HG03469 (cell line): Measurements from ENCODE around the gene MLF1.
"Not testable (repeated sequence)": the region's sequence is repeated elsewhere in the genome, so short reads cannot be mapped to it uniquely, and the experiment has no call there.

Experiments used
- ATAC-seq: cut with Tn5 transposase; IDR thresholded peaks from one replicate; pipeline ENCODE4 v1.9.1; 2021; ENCODE audit warnings: mild to moderate bottlenecking, moderate library complexity, moderate number of reproducible peaks; ENCODE audit not compliant: unreplicated experiment

MLF1 gene, protein sequence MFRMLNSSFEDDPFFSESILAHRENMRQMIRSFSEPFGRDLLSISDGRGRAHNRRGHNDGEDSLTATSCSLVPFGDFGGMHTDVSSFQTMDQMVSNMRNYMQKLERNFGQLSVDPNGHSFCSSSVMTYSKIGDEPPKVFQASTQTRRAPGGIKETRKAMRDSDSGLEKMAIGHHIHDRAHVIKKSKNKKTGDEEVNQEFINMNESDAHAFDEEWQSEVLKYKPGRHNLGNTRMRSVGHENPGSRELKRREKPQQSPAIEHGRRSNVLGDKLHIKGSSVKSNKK

DNA sequence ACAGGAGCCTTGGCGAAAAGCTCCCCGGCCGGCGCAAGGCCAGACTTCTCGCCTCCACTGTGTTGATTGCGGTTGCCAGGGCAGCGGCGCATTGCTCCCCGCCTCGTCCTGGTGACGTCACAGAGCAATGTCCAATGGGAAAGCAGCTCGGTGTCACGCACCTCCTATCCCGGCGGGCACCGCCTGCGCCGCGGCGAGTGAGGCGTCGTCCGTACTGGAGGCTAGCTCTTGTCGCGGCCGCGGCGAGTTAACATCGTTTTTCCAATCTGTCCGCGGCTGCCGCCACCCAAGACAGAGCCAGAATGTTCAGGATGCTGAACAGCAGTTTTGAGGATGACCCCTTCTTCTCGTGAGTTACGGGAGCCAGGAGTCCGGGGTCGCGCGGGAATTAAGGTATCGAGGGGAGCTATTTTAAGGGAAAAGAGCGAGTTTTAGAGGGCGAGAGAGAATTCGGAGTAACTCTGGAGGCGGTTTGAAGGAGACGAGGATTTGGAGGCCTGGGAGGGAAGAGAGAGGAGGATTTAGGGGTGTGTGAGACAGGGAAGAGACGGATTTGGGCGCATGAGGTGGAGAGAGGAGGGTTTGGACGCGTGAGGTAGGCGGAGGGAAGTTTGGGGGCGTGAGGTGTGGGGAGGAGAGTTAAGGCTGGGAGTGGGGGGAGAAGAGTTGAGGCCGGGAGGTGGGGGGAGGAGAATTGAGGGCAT lies at the start of gene MLF1:
Gene MLF1, plus strand, starts transcription at position 196 of the 704 bp plus-strand sequence. Its CDS starts 107 bp downstream, at position 303.
- peak; percentile 98 for ATAC-seq

DNA sequence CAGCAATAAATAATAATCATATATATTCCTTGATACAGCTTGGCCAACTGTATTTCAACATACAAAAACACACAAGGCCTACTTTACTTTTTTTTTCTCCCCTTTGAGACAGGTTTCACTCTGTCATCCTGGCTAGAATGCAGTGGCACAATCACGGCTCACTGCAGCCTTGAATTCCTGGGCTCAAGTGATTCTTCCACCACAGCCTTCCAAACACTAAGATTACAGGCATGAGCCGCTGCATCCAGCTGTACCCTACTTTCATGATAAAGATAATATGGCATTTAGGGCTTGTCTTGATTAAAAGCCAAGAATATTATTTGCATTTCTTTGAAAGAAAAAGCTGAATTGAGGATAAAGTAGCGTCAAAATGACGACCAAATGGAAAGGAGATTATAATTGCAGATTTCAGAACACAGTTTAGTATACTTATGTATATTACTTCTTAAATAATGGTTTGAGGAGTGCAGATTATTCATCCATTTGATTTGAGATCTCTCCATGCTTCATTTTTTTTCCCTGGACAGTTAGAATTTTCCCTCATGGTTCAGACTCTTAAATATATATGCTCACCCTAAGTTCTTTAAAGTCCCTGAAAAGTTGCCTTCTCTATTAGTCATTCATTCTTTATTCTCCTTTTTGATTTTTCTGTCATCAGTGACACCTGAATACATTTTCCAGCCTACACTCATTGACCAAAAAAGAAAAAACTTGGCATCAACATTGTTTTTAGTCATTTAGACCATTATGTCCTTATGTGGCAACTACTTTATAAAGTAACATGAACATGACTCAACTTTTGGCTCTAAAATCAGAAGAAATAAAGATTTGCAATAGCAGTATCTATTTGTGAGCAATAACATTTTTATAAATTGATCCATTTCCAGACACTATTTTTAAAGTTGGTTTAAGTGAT lies 48.5 kb upstream of the MLF1 start:
- no peak for ATAC-seq

DNA sequence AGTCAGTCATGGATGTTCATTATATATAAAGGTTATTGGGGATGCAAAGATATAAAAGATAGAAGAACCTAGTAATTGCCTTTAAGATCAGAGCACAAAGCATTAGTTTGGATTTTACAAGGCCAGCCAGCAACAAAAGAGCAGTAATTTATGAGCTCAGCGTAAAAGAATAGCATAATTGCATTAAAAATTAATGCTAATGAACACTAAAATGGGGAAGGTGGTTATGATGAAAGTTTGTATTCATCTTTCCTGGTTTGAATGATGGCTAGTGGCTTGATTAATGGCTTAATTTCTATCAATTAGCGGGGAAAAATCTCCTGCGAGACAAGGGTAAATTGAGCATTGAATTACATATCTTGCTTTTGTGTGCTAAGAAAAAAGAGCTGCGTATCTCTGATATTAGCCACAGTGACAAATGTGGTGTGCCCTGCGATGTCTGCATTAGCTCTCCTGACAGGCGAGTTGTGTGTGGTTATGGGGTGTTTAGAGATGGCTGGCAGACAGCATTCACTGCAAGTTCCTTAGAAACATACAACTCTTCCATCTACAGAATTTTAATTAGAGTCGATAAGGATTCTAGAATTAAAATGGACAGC lies 42.8 kb upstream of the MLF1 start:
- no peak for ATAC-seq

DNA sequence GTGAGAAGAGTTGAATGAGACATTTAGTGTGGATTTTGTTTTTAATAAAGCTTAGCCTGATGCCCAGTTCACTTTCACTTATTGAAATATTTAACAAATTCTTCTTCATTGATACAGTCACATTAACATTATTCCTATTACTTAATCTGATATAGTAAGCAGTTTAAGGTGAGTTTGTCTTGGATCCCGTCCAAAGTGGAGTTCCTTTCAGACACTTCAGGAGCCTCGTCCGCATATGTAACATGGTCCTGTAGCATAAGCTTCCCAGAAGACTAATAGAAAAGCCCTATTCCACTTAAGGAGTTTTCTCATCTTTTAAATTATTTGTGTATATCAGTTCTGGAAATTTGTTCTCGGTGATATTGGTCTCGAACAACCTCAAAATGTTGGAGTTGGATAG lies 39.7 kb upstream of the MLF1 start:
- ATAC-seq = no peak

DNA sequence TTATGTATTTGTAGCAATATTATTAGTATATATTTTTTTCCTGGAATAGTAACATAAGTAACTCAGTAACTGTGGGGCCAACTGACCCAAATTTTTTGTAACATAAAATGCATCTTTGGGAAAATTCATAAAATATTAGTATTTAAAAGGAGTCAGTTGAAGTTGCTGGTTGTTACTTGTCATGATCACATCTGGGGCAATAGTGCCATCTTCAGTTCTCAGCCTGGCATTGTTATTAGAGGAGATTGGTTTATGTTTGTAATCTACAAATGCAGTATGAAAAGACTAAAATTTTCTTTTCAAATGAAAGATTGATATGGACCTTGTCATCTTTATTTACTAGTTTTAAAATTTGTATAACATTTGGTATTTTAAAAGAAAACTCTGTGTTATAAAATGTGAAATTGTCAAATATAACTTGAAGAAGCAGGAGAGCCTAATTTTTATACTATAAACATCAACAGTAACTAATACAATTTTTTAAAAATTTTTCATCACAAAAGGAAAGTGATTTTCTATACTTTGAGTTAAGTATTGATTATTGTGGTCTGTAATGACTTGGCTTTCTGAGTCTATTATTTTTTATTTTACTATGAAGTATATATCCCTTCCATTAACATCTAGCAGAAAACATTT lies 38.8 kb upstream of the MLF1 start:
- ATAC-seq = peak; percentile 38

DNA sequence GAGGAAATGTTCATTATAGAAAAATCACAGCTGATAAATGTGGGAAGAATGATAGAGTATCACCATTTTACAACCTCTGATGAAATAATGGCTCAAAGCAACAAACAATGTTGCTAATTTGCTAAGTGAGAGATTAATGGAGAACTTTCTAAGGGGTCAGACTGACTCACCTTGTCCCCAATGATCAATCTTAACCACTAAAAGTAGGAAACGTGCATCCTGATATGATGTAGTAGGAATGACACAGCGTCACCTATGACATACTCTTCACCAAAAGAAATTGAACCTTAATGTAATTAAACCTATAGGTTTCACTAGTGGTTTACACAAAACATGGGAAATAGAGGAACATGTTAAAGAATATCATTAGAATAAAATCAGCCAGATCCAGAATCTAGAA lies 35.1 kb upstream of the MLF1 start:
- ATAC-seq = no peak

DNA sequence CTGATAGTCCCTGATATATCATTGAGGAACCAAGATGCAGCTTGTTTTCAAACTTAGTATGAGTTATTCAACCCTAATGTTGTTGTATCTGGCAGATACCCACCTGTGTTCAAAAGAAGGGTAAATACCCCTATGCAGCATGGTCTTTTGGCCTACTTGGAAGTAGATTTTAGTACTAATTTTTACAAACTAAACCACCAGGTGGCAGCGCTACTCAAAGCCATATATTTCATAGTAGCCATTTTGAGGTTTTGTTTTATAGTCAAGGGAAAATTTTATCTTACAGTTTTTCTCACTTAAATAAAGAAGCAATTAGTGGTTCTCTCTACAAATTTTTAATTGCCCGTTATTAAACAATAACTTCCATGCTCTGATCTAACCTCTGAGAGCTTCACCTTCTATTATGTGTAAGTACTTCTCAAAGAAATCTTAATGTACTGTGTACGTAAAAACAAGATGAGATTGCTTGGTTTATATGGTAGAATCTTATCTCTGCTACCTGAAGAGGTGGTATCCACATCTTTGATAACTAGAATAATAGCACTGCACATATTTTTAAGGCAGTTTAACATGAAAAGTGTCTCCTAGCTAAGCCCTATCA lies 31.5 kb upstream of the MLF1 start:
- no peak for ATAC-seq

DNA sequence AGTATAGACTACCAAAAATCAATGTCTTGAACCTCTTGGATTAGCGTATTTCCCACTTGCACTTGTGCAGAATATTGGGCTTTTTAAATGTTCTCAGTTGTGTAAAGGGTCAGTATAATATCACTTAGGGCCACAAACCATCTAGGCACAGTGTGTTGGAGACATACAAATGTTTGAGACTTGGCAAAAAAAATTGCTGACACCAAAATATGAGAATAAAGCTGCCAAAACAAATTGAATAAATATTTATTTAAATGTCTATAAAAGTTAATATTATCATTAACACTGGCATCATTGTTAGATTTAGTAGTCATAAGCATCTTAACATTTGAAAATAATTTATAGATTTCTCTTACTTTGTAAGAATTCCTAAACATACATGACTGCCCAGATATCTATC lies 30.9 kb upstream of the MLF1 start:
- ATAC-seq = no peak

DNA sequence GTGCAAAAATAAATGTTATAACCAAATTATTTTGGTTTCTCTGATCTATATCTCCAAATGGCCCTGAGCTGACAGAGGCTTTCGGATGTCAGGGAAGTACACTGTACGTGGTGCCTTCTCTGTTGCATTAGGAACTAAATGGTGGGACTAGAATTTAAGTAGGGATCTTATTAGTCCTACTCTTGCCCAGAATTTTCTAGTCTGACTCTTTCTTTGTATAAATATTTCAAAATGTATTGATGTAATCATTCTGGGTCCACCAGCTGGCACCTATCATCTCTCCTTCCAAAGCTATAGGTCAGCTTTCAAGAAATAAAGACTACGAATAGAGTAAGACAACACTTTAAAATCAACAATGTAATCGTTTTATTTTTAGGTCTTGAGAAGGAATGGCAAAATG lies 22.3 kb upstream of the MLF1 start:
- ATAC-seq = no peak

DNA sequence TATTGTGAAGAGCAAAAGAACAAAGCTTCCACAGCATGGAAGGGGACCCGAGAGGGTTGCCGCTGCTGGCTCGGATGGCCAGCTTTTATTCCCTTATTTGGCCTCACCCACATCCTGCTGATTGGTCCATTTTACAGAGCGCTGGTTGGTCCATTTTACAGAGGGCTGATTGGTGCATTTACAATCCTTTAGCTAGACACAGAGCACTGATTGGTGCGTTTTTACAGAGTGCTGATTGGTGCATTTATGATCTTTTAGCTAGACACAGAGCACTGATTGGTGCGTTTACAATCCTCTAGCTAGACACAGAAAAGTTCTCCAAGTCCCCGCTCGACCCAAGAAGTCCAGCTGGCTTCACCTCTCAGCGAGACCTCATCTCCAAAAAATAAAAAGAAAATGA lies 21.1 kb upstream of the MLF1 start:
- not testable (repeated sequence) for ATAC-seq

DNA sequence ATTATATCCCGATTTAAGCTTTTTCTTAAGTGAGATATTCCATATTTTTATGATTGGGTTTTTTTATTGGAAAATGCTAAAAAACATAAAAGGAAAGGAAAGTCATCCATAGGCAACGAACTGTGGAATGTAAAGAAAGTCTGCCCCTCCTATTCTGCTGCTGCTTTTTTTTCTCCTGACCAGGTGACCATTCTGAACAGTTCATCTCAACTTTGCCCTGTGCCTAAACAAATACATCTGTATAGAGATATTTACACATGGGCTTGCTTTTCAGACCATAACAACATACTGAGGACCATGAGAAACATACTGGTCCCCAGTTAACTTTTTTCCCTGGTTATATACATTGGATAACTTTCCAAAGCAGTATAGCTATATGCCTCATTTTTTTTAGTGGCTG lies 18.9 kb upstream of the MLF1 start:
- ATAC-seq = no peak

DNA sequence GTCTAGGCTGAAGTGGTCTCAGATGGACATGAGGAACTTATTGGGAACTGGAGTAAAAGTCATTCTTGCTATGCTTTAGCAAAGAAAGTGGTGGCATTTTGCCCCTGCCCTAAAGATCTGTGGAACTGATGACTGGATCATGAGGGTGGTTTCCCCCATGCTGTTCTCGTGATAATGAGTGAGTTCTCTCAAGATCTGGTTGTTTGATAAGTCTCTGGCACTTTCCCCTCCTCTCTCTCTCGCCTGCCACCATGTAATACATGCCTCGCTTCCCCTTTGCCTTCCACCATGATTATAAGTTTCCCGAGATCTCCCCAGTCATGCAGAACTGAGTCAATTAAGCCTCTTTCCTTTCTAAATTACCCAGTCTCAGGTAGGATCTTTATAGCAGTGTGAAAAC lies 11.5 kb upstream of the MLF1 start:
- no peak for ATAC-seq

DNA sequence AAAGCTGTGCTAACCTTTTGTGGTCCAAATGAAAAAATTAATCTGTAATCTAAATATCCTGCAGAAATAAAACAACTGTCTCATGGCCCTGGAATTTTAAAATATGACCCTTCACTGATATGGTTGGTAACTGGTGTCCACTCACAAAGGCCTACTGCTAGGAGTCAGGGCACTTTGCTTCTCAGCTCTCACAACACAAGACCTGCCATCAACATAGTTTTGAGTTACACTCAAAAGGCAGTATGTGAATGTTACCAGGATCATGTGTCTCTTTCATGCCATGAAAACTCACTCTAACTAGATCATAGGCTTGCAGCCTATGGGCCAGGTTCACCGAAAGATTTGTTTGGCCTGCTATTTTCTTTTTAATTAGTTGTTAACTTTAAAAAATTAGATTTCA lies 10.0 kb upstream of the MLF1 start:
- ATAC-seq = no peak

DNA sequence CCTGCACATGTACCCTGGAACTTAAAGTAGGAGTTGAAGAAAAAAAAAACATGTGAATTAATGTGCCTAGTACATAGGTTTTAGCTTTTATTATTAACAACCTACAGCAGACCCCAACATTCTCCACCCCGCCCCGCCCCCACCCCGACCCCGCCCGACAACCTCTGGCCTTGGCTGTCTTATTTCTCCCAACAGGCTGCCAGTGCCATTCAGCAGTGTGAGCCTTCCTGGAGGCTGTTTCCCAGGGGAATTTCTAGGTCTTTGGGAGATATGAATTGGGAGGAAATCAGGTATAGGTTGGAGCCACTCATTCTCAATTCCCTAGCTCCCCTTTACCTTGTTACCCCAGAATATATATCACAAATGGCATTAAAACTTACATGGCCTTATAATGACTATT lies 8.3 kb upstream of the MLF1 start:
- no peak for ATAC-seq

DNA sequence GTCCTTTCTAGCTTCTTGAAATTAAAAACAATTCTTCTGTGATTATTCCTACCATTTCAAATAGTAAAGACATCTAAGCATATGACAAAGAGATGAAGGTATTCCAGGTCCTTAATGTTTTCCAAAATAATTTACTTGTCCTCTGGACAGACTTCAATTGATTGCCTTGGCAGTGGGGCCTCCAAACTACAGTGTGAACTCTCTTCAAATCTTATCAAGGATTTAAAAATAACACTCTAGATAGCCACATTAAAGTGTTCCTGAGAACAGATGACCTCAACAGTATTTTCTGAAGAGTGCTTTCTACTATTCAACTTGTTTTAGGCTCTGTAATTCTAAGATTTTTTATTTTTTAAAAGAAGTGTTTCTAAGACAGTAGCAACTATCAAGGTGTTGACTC lies 7.9 kb upstream of the MLF1 start:
- ATAC-seq = no peak

DNA sequence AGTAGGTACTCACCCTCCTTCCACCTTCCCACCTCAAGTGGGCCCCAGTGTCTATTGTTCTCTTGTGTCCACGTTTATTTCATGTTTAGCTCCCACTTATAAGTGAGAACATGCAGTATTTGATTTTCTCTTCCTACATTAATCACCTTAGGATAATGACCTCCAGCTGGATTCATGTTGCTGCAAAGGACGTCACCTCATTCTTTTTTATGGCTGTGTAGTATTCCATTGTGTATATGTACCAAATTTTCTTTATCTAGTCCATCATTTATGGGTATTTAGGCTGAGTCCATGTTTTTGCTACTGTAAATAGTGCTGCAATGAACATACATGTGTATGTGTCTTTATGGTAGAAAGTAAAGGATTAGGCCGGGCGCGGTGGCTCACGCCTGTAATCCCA lies 5.9 kb upstream of the MLF1 start:
- ATAC-seq = no peak

DNA sequence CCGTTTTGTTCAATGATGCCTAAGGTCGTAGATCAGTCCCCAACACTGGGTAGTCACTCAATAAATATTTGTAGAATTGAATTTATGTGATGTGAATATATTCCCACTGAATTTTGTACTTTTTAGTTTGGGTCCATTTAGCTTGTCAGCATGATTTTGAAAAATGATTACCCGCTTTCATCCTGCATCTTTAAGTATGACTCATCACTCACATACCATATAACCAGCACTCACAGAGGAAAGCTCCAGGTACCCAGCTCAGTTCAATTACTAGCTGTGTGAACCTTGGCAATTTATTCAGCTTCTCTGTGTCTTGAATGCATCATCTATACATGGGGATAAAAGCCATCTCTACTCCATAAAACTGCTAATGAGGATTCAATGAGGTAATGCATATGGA lies 2.2 kb upstream of the MLF1 start:
- ATAC-seq = no peak

DNA sequence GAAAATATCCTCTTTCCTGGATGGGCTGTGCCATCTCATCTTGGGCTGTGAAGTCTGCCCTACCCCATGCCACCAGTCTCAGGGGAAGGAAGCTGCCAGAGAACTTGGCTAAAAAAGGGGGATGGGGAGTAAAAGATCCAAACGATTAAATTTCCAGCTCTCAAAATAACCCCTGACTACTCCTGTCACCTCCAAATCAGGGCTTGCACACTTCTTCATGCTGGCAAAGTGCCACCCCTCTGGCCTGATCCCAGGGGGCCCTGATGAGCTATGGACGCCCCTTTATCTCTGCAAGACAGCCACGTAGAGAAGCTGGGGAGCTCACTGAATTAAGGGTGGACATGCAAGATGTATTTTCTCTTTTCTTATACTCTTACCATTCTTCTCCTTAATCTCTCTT lies 1.2 kb upstream of the MLF1 start:
- no peak for ATAC-seq

DNA sequence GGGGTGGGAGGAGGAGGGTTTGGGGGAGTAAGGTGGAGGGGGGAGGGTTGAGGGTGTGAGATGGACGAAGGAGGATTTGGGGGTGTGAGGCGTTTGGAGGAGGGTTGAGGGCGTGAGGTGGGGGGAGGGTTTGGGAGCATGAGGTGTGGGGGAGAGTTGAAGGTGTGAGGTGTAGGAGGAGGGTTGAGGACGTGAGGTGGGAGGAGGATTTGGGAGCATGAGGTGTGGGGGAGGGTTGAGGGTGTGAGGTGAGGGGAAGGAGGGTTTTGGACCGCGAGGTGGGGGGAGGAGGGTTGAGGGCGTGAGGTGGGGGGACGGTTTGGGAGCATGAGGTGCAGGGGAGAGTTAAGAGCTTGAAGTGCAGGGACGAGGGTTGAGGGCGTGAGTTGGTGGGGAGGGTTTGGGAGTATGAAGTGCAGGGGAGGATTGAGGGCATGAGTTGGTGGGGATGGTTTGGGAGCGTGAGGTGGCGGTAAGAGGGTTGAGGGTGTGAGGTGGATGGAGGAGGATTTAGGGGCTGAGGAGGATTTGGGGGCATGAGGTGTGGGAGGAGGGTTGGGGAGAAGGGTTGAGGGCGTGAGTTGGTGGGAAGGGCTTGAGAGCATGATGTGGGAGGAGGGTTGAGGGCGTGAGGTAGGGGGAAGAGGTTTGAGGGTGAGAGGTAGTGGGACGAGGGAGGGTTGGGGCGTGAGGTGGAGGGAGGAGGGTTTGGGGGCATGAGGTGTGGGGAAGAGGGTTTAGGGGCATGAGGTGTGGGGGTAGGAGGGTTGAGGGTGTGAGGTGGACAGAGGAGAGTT lies 1.2 kb downstream of the MLF1 start:
- ATAC-seq = no peak

DNA sequence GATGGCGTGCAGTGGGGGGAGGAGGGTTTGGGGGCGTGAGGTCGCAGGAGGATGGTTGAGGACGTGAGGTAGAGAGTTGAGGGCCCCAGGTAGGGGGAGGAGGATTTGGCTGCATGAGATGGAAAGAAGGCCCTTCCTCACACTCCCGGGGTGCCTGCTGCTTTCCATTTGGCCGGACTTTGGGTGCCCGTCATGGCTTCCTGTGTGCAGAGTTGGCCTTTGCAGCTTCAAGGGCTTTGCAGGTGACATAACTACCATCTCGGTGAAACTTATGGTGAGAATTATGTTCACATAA lies 1.7 kb downstream of the MLF1 start:
- no peak for ATAC-seq
